ENCODE measurements around the gene ATXN1.

The ATXN1 gene

GRCh38 chr6:16783952-16784565 lies 22.8 kb upstream of the ATXN1 start:
- DNase-seq (ENCODE audit: extremely low read depth in 1 of 2, low read depth in 1 of 2): no peak

DNA sequence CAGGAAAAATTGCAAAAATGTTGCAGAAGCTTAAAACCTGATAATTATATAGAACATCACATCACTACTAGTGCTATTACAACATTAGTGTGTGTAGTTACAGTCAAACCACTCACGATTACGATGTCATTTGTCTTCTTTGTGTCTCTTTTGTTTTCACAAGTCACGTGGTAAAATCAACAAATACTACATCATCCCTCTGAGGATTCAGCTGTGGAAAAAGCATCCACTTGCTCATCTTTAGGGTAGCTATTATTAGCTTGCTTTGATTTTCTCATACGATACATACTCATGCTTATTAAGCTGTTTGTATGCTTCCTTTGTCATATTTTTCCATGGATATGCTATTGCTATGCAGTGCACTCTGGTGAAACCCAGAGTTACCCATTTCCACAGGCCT lies 22.2 kb upstream of the ATXN1 start:
- DNase-seq (ENCODE audit: extremely low read depth in 1 of 2, low read depth in 1 of 2): no peak

- DNase-seq (ENCODE audit: extremely low read depth in 1 of 2, low read depth in 1 of 2): no peak
These were observed 21.0 kb upstream of the ATXN1 start for GRCh38 chr6:16782278-16782677.

DNA sequence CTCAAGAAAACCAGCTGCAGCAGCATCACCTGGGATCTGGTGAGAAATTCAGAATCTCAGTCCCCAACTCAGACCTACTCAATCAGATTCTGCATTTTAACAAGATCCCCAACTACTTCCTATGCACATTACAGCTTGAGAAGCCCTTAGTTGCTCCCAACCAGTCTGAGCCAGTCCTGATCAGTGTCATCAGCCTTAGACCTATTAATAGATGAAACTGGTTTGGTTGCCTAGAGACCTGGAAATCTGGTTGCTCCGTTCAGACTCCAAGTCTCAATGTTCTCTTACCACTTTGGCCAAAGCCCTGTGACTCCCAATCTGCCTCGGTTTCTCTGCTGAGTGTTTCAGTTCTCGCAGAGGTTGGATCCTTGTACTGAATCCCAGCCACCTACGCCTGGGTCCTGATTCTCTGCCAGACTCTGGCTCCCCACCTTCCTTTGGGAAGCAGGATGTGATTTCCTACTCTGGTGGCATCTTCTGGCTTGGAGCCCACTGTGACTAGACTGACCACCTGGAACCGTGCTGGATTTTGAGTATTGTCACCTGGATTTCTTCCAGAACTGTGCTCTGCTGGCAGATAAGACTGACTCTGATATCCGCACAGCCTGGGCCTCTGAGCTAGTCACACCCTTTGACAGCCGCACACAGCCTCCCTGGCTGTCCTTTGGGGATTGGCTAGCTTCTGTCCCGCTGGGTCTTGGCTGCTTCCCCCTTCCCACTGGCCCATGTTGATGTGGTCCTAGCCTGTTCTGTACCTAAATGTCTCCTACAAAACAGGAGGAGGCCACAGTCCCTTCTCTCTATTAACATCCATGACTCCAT lies 20.3 kb upstream of the ATXN1 start:
- no peak for DNase-seq (ENCODE audit: extremely low read depth in 1 of 2, low read depth in 1 of 2)

DNA sequence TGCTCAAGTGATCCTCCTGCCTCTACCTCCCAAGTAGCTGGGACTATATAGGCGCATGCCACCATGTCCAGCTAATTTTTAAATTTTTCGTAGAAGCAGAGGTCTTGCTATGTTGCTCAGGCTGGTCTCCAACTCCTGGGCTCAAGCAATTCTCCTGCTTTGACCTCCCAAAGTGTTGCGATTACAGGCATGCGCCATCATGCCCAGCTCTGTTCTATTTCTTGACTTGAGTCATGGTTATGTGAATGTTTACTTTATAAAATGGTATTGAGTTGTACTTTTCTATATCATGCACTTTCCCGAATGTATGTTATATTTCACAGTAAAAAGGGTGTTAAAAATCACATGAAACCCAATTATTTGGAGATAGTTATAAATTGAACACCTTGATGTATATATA lies 17.3 kb upstream of the ATXN1 start:
- DNase-seq (ENCODE audit: extremely low read depth in 1 of 2, low read depth in 1 of 2): no peak

- no peak for DNase-seq (ENCODE audit: extremely low read depth in 1 of 2, low read depth in 1 of 2)
These were observed 16.5 kb upstream of the ATXN1 start for GRCh38 chr6:16777794-16778193.

- no peak for DNase-seq (ENCODE audit: extremely low read depth in 1 of 2, low read depth in 1 of 2)
These were observed 15.2 kb upstream of the ATXN1 start for GRCh38 chr6:16776394-16777017.

DNA sequence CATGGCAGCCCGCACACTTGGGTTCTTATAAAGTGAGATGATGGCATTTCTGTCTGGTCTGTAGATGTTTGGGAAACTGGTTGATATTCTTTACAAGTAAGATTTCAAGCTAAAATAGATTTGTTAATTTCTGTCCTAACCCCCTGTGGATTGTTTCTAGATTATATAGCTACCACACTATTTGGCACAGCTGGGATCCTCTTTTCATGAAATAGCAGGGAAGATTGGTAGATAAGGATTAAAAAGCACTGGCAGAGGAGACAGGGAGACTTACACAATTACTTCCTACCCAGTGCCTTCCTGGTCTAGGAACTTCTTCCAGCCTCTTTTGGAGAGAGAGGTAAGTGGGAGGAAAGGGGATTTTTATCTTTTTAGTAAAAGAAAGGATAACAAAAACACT lies 13.2 kb upstream of the ATXN1 start:
- DNase-seq (ENCODE audit: extremely low read depth in 1 of 2, low read depth in 1 of 2): no peak

GRCh38 chr6:16773362-16773761 lies 12.1 kb upstream of the ATXN1 start:
- no peak for DNase-seq (ENCODE audit: extremely low read depth in 1 of 2, low read depth in 1 of 2)

GRCh38 chr6:16770701-16771569 lies 9.7 kb upstream of the ATXN1 start:
- peak; percentile 53 to 72 for DNase-seq (ENCODE audit: extremely low read depth in 1 of 2, low read depth in 1 of 2)

DNA sequence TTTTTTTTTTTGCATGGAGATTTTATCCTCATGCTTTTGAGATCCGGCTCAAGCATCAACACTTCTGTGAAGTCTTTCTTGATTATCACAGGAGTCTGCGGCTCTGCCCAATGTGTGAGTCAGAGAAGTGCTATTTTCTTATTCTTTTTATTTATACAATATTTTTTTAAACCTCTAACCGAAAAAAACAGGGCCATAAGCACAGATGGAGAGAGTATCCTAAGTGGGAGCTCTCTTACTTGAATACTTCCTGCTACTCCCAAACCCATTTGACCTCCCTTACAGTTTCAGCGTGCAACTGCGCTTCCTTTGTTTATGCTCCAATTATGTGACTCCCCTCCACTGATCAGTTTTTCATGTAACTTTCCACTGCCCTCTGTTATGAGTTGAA lies 8.7 kb upstream of the ATXN1 start:
- DNase-seq (ENCODE audit: extremely low read depth in 1 of 2, low read depth in 1 of 2): no peak

DNA sequence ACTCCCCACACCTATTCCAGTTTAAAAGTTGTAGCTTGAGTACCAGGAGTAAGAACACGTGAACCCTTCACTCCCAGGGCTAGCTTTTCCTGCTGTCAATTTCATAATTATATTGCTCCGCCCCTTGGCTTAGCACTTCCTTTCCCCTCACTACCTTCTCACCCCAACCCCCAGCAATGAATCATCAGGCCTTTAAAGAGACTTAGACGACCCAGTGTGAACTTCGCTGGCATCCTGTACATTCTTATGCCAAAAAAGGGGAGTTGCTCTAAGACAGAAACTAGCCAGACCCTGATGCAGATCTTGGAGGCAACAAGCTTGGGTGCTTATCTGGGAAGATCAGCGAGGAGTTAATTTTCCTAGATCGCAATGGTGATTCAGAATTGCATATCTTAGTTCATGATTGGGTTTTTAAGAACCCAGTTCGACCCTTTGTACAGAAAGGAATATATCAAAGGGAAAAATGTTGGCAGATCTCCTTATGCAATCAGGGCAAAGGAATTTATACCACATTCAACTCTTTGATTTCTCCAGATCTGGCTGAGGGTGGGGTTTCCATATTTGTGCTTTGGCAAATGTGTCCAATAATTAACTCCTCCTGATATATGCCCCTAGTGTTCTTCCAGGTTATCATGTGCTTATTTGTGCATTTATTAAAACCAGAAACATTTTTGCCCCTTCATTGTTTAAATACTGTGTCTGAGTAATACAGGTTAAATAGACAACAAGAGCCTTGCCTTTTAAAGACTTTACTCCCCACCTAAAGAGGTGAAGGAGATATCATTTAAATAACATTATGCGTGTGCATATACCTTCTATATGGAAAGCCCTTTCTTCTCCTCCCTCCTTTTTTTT lies 8.1 kb upstream of the ATXN1 start:
- peak in 1 of 2 donors; percentile 36 for DNase-seq (ENCODE audit: extremely low read depth in 1 of 2, low read depth in 1 of 2)

DNA sequence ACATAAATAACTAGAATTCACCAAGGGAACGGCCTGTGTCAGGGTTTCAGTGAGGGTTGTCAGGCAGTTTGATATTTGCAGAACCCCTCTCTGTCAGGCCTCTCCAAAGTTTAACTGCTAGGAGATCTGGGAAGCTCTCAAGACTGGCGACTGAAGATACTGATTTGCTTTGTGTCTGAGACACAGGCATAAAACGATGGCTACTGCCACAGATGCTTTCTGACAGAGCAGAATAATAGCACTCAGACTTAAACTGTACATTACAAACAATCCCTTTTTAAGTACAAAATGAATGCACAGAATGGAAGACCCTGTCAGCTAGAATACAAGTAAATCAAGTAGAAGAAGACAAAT lies 7.2 kb upstream of the ATXN1 start:
- DNase-seq (ENCODE audit: extremely low read depth in 1 of 2, low read depth in 1 of 2): no peak

GRCh38 chr6:16767765-16768476 lies 6.7 kb upstream of the ATXN1 start:
- DNase-seq (ENCODE audit: extremely low read depth in 1 of 2, low read depth in 1 of 2): no peak

DNA sequence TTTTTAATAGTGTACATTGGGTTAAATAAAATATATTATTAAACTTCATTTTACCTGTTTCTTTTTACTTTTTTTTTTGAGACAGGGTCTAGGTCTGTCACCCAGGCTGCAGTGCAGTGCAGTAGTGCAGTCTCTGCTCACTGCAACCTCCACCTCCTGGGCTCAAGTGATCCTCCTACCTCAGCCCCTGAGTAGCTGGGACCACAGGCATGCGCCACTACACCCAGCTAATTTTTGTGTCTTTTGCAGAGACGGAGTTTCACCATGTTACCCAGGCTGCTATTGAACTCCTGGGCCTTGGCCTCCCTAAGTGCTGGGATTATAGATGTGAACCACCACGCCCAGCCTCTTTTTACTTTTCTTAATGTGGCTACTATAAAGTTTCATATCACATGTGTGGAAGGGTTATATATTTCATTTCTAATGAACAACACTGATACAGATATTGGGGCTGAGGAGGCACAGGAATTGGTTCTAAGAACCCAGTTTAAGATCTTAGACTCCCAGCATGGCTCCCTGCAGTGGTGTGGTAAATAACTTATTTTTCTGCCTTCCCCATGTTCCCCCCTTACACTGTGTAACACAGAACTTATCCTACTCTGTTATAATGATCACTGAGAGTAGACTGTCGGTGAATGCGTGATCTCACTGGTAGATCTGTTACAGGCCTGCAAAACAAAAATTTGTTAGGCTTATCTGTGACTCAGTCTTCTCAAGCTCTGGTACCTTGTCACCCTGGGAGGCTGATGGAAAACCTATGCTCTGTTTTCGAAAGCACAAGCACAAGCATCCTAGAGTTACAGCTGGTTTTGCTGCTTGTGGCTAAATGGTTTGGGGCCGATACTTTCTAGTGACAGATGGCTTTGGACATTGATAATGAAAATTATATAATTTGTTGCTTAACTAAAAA lies 5.8 kb upstream of the ATXN1 start:
- DNase-seq (ENCODE audit: extremely low read depth in 1 of 2, low read depth in 1 of 2): no peak

GRCh38 chr6:16766043-16766536 lies 4.8 kb upstream of the ATXN1 start:
- DNase-seq (ENCODE audit: extremely low read depth in 1 of 2, low read depth in 1 of 2): no peak

- no peak for DNase-seq (ENCODE audit: extremely low read depth in 1 of 2, low read depth in 1 of 2)
These were observed 4.0 kb upstream of the ATXN1 start for GRCh38 chr6:16765235-16765634.

DNA sequence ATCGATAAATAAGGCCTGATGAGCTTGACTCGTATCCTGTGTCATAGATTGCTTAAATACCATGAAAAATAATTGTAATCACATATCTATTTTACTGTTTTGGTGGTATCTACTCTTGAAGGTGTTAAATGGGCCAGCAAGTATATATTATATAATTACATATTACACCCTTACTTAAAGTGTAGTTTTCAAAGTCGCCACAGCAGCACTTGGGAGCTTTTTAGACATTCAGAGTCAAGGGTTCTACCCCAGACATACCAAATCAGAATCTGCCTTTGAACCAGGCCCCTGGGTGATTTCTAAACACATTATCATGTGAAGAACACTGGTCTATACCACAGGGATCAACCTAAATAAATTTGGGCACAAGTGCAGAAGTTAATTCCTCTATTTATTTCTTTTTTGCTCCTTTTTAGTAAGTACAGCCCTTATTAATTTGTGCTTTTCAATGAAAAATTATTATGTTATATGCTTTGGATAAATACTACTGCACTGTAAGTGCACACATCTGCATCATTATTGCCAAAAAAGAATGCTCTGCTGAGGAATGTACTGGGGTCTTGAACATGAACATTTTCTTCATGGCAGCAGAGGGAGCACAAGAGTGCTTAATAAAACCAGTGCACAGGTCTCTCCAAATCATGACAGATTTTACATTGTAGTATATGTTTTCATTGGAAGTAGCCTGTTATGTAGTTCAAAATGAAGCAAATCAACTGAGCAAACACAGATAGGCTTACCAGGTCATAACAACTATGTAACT lies 3.1 kb upstream of the ATXN1 start:
- DNase-seq (ENCODE audit: extremely low read depth in 1 of 2, low read depth in 1 of 2): no peak

All from activated CD8-positive, alpha-beta memory T cell treated with anti-CD3 and anti-CD28 coated beads for 1 hour (primary cell).